K562 (cell line): Measurements from ENCODE around the gene RSAD1. TPM values are rescaled to one million over a fixed set of nuclear protein-coding genes. Genes with fewer than 3 reads are reported as not detected.

Experiments used
- ATAC-seq: fragments of 200-7000 bp; cut with Tn5 transposase; 3 replicates; pipeline ENCODE4 v1.9.1; 2020; ENCODE audit warnings: moderate library complexity
- BruUV-seq: library from RNA; stranded (reverse); fragments of 400-500 nt; replicated peaks from 2 replicates; lab custom pipeline; 2021; lab: Mats Ljungman, UMichigan
- CTCF ChIA-PET: fragments of 300-600 bp; formaldehyde crosslinking; extraction: SDS; loops from one replicate; lab custom pipeline; 2021; ENCODE audit warnings: low intra/inter-chr PET ratio; lab: Yijun Ruan, JAX
- POLR2A ChIA-PET: fragments of 300-600, 350-650 bp; sonication (Branson Sonifier 250); formaldehyde crosslinking; extraction: SDS; loops from one replicate; lab custom pipeline; 2021; ENCODE audit warnings: antibody characterized with exemption, inconsistent platforms; lab: Yijun Ruan, JAX
- DNase-seq, 4 experiments: peaks; one replicate each; pipeline versions ENCODE4 v3.0.0 to v3.0.0-alpha.2; 2011 to 2018; ENCODE audit warnings: low spot score in 3 of 4, mixed read lengths in 3 of 4; ENCODE audit errors: extremely low read depth in 1 of 4
- FAIRE-seq: peaks from 2 replicates; lab custom pipeline; 2011; peaks lifted over from hg19 to GRCh38; lab: Jason Lieb, UNC
- H2AFZ ChIP-seq: 2 replicates; pipeline ENCODE4 v1.6.0; 2011; ENCODE audit warnings: low read depth, low read length, control low read depth, inconsistent platforms
- H3K27ac ChIP-seq: fragments of 200-600 bp; 3 replicates; pipeline ENCODE4 v1.8.0; 2011; ENCODE audit warnings: low read depth, mild to moderate bottlenecking, control low read depth, inconsistent platforms, low read length, moderate library complexity, mixed read lengths; ENCODE audit errors: extremely low read depth
- H3K27me3 ChIP-seq, 2 experiments: fragments of 300-600 bp in 1 of 2; 2 replicates in 1 of 2; 3 replicates in 1 of 2; pipeline versions ENCODE4 v1.6.0 to v1.8.0; 2011; ENCODE audit warnings: inconsistent platforms in 2 of 2, low read length in 2 of 2, mild to moderate bottlenecking in 1 of 2, mixed read lengths in 1 of 2, moderate library complexity in 1 of 2; ENCODE audit not compliant: control insufficient read depth in 2 of 2, insufficient read depth in 2 of 2
- H3K36me3 ChIP-seq: fragments of 300-600 bp; 3 replicates; pipeline ENCODE4 v1.8.0; 2011; ENCODE audit warnings: mild to moderate bottlenecking, low read length, inconsistent platforms; ENCODE audit not compliant: control insufficient read depth, insufficient read depth
- H3K4me1 ChIP-seq, 2 experiments: fragments of 200-600 bp in 1 of 2; replicated peaks in 1 of 2; 2 replicates in 1 of 2; 3 replicates in 1 of 2; pipeline versions ENCODE4 v1.5.1 to v1.8.0; 2011; ENCODE audit warnings: inconsistent platforms in 2 of 2, low read length in 2 of 2, mild to moderate bottlenecking in 1 of 2, mixed read lengths in 1 of 2, moderate library complexity in 1 of 2; ENCODE audit not compliant: control insufficient read depth in 2 of 2, insufficient read depth in 2 of 2
- H3K4me2 ChIP-seq: 2 replicates; pipeline ENCODE4 v1.6.1; 2011; ENCODE audit warnings: low read length, control low read depth, inconsistent platforms, mixed read lengths; ENCODE audit not compliant: insufficient read depth
- H3K4me3 ChIP-seq: fragments of 200-600 bp; sonication (generic), shearing (Covaris generic); 2 replicates; pipeline ENCODE4 v1.5.1; 2016; ENCODE audit warnings: control low read depth, inconsistent platforms
- H3K79me2 ChIP-seq: fragments of 200-600 bp; 3 replicates; pipeline ENCODE4 v1.8.0; 2011; ENCODE audit warnings: low read length, inconsistent platforms; ENCODE audit not compliant: control insufficient read depth, insufficient read depth
- H3K9ac ChIP-seq, 2 experiments: 2 replicates each; pipeline versions ENCODE4 v1.6.0 to v1.6.1; 2011; ENCODE audit warnings: low read depth in 2 of 2, low read length in 2 of 2, control low read depth in 1 of 2, inconsistent platforms in 1 of 2, mild to moderate bottlenecking in 1 of 2, mixed read lengths in 1 of 2; ENCODE audit not compliant: insufficient read depth in 1 of 2
- H3K9me1 ChIP-seq: one replicate; pipeline ENCODE4 v1.6.0; 2011; ENCODE audit warnings: inconsistent platforms, mild to moderate bottlenecking, low read length, moderate library complexity; ENCODE audit not compliant: control insufficient read depth, insufficient read depth
- H3K9me3 ChIP-seq: replicated peaks from 2 replicates; pipeline ENCODE4 v1.5.1; 2011; ENCODE audit warnings: low read depth, low read length, inconsistent platforms; ENCODE audit not compliant: control insufficient read depth, insufficient read depth
- H4K20me1 ChIP-seq: replicated peaks from 2 replicates; pipeline ENCODE4 v1.6.1; 2011; ENCODE audit warnings: low read length, inconsistent platforms, mixed read lengths; ENCODE audit not compliant: control insufficient read depth, insufficient read depth
- ARID4B ChIP-seq: sonication (generic); formaldehyde crosslinking; IDR thresholded peaks from 2 replicates; pipeline ENCODE4 v1.8.0; 2022; ENCODE audit warnings: mild to moderate bottlenecking, missing genetic modification reagents
- CHD2 ChIP-seq: IDR thresholded peaks from 2 replicates; pipeline ENCODE4 v1.6.1; 2011; ENCODE audit warnings: low read depth, low read length
- EGR1 ChIP-seq: fragments of 450-650 bp; conservative IDR thresholded peaks from 2 replicates; pipeline ENCODE4 v1.6.1; 2017; ENCODE audit warnings: mild to moderate bottlenecking
- ETV1 ChIP-seq: fragments of 450-650 bp; conservative IDR thresholded peaks from 2 replicates; pipeline ENCODE4 v1.6.1; 2016; ENCODE audit warnings: missing genetic modification characterization, control low read depth, low read depth, missing compliant biosample characterization
- HNRNPUL1 ChIP-seq: fragments of 200-400 bp; formaldehyde crosslinking; IDR thresholded peaks from 2 replicates; pipeline ENCODE4 v1.6.1; 2017; ENCODE audit warnings: low read length
- IRF1 ChIP-seq: sonication (generic); formaldehyde crosslinking; IDR thresholded peaks from 2 replicates; pipeline ENCODE4 v1.8.0; 2022; ENCODE audit warnings: missing genetic modification reagents, mild to moderate bottlenecking, borderline replicate concordance
- MTF1 ChIP-seq: fragments of 250-450 bp; sonication (Bioruptor Pico); IDR thresholded peaks from 2 replicates; pipeline ENCODE4 v1.9.0; 2021; ENCODE audit warnings: moderate library complexity, mild to moderate bottlenecking, inconsistent platforms, borderline replicate concordance
- SRSF3 ChIP-seq: fragments of 200-400 bp; formaldehyde crosslinking; IDR thresholded peaks from 2 replicates; pipeline ENCODE4 v1.6.1; 2016; ENCODE audit warnings: mild to moderate bottlenecking, low read length, moderate library complexity; ENCODE audit not compliant: insufficient read depth
- WGBS: fragments of 100-300 bp; shearing (Covaris generic); methylation state at CpG from one replicate; pipeline ENCODE4 v1.1.6; 2016; ENCODE audit warnings: low coverage, mixed read lengths; ENCODE audit not compliant: insufficient coverage; ENCODE audit errors: missing lambda C conversion rate; 5-methylcytosine and 5-hydroxymethylcytosine counted together
- in situ Hi-C: fragments of 300-500 bp; cut with MboI; formaldehyde crosslinking; loops from 4 replicates; pipeline ENCODE4 v1.15.0; 2018; ENCODE audit warnings: inconsistent platforms, mixed read lengths
- intact Hi-C: fragments of 100-400 bp; cut with micrococcal nuclease; formaldehyde crosslinking; loops from 2 replicates; pipeline ENCODE4 v1.14.2; 2022
- polyA plus RNA-seq, 8 experiments: library from polyadenylated mRNA; depleted of rRNA in 4 of 8; stranded (reverse) in 5 of 8; unstranded in 3 of 8; fragments of >200 nt; fragmentation: Nextera tagmentation in 2 of 8; fragmentation: Illumina TruSeq in 1 of 8; extraction: Ambion mirVana in 2 of 8; extraction: Trizol in 1 of 8; gene quantifications; 2 replicates each; pipeline versions ENCODE4 v1.2.1 to v1.2.3, GENCODE V29; 2011 to 2014; ENCODE audit warnings: inconsistent platforms in 1 of 8, missing spikeins in 1 of 8
- total RNA-seq, 7 experiments: library from RNA; depleted of rRNA in 6 of 7; stranded (reverse); fragments of >200 nt in 6 of 7; fragmentation: Illumina TruSeq in 2 of 7; extraction: Trizol in 2 of 7; gene quantifications; 2 replicates each; pipeline versions ENCODE4 v1.2.1 to v1.2.3, GENCODE V29; 2011 to 2021; ENCODE audit warnings: low replicate concordance in 1 of 7

The RSAD1 gene
- total and polyA plus RNA-seq, 9 of the 15 experiments (the other 6 are each of a cell fraction or from before 2014, with no cell fraction given), result 4.5 to 42.5 (median 26.8) TPM

GRCh38 chr17:50520483-50520882 is 41.8 kb downstream of the RSAD1 start (continued):
- no peak for TF ChIP-seq MTF1 (CRISPR knock-in tag)
- no peak for TF ChIP-seq IRF1 (CRISPR knock-in tag)
- no peak for TF ChIP-seq SRSF3
- no peak for TF ChIP-seq ETV1 (tag)
- TF ChIP-seq CHD2, result no peak
- no peak for TF ChIP-seq HNRNPUL1
- TF ChIP-seq, all 486 proteins: peak for 0

- POLR2A ChIA-PET, result interaction anchor here (1.9 kb wide), 1 partner anchor 39 kb away, joined by 3 read pairs; no protein-coding TSS in a partner anchor
- TF ChIP-seq ARID4B (CRISPR knock-in tag) (no peak), EGR1 (0 out of 2 replicates have a peak, but pooled peaks have one; percentile 6)
- TF ChIP-seq, all 486 proteins: peak for 1
- no peaks in the 10 kb centered on the region for H3K36me3 ChIP-seq
- no peaks in the 10 kb centered on the region for H3K9me3 ChIP-seq
- no peaks in the 10 kb centered on the region for H3K79me2 ChIP-seq
- H3K9me1 ChIP-seq, result no peaks in the 10 kb centered on the region
- no peak for DNase-seq
- H3K4me1 ChIP-seq, result no peaks in the 10 kb centered on the region
- 0% methylated on average over 2 of the region's 2 CpGs for WGBS
- no peak for FAIRE-seq
- no peaks in the 10 kb centered on the region for H4K20me1 ChIP-seq
- no peak overlapping the region for H2AFZ ChIP-seq
- ATAC-seq, result no peak
- H3K27me3 ChIP-seq, result peaks cover 6 to 56% of the 10 kb centered on the region in 2 experiments; a peak in 2 of 5 replicates
- in situ Hi-C loops, result no loop called here
- CTCF ChIA-PET, result no interaction called here
- no peak overlapping the region for H3K4me2 ChIP-seq
- no TSS peak for BruUV-seq
- no peak overlapping the region; a peak in 1 of 4 replicates for H3K9ac ChIP-seq
- no peak overlapping the region for H3K4me3 ChIP-seq
- intact Hi-C loops, result no loop called here
- no peak overlapping the region for H3K27ac ChIP-seq
Observed at GRCh38 chr17:50521514-50521913, 42.9 kb downstream of the RSAD1 start.
